Activated CD4-positive, alpha-beta T cell treated with anti-CD3 and anti-CD28 coated beads, Interleukin-2, Interleukin-4, amounts not matched to agents 100 ng/mL and 50 ng/mL, durations not matched to agents 16 hours and 8 hours (primary cell): Measurements from ENCODE around the gene ZFHX3.

ENCODE experiments used
- DNase-seq: peaks from one replicate; pipeline ENCODE4 v3.0.0-alpha.2; 2020; ENCODE audit warnings: low spot score

The ZFHX3 gene

DNA sequence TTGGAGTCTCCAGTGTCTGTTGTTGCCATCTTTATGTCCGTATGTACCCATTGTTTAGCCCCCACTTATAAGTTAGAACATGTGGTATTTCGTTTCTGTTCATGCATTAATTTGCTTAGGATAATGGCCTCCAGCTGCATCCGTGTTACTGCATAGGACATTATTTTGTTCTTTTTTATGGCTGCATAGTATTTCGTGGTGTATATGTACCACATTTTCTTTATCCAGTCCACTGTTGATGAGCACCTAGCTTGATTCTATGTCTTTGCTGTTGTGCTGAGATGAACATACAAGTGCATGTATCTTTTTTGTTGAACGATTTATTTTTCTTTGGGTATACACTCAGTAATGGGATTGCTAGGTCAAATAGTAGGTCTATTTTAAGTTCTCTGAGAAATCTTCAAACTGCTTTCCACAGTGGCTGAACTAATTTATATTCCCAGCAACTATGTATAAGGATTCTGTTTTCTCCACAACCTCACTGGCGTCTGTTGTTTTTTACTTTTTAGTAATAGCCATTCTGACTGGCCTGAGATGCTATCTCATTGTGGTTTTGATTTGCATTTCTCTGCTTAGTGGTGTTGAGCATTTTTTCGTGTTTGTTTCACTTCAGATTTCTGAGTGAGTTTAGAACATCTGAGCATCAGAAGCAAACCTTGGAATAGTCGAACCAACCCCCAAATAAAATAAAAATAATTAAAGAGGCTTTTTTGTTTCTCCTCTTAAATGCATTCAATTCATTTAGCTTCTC, 304.7 kb downstream of the ZFHX3 start:
- no peak for DNase-seq

DNA sequence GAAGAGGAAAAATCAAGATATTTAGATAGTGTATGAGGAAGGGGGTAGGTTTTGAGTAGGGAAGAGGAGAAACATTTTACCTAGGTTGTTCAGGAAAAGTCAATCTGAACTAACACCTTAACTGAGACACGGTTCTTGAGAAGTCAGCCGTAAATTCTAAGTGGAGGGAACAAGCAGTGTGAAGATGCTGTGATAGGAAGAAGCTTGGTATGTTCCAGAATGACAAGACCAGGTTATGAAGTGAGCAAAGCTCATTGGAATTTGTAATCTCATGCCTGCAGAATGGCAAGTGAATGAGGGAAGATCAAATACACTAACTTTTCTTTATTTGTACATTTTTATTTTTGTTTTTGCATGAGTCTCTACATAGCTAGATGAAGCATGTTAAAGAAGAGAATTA, 307.6 kb downstream of the ZFHX3 start:
- no peak for DNase-seq

DNA sequence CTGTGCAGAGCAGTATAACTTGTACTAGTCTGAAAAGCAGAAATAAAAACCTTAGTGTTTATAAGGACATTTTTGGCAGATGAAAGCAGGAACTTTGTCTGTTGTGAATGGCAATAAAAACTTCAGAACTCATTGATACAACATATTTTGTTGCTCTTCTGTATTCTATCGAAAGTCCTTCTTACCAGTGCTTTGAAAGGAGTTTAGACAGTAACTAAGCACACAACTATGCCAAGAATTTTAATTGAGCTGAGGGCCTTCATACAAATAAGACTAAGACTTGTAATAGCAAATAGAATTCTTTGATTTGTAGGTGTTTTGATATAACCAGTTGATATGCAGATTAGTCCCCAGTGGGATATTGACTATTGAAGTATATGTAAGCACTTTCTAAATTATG, 308.4 kb downstream of the ZFHX3 start:
- no peak for DNase-seq

DNA sequence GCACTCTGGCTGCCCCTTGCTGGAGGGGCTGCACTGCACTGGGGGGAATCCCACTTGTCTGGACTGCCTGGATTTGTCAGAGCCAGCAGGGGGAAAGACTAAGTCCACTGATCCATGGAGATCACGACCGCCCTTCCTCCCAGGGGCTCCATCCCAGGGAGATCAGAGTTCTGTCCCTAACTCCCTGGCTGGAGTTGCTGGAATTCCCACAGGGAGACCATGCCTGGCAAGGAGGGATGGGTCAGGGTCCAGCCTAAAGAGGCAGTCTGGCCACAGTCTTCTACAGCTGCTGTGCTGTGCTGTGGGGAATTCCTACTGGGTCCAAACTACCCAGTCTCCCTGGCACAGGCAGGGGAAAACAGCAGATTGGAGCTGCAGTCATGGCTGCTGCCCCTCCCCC, 311.9 kb downstream of the ZFHX3 start:
- no peak for DNase-seq
